GM10847 (cell line): Measurements from ENCODE around the gene FER.

Experiments used
- POLR2A ChIP-seq: IDR thresholded peaks from 2 replicates; pipeline ENCODE4 v1.6.1; 2011; ENCODE audit not compliant: insufficient read length; ENCODE audit errors: extremely low read depth

FER gene

GRCh38 chr5:108830705-108831276 is 83.1 kb downstream of the FER start:
- no peak for TF ChIP-seq POLR2A

- TF ChIP-seq POLR2A: no peak
These were observed 88.8 kb downstream of the FER start for GRCh38 chr5:108836492-108836891.

- no peak for TF ChIP-seq POLR2A
These were observed 110.2 kb downstream of the FER start for GRCh38 chr5:108857905-108858304.

GRCh38 chr5:108858959-108859358 is 111.3 kb downstream of the FER start:
- no peak for TF ChIP-seq POLR2A

- no peak for TF ChIP-seq POLR2A
These were observed 114.5 kb downstream of the FER start for GRCh38 chr5:108862211-108862610.

GRCh38 chr5:108867656-108868055 is 120.0 kb downstream of the FER start:
- TF ChIP-seq POLR2A: no peak

- no peak for TF ChIP-seq POLR2A
These were observed 121.4 kb downstream of the FER start for GRCh38 chr5:108869066-108869465.

- no peak for TF ChIP-seq POLR2A
These were observed 128.8 kb downstream of the FER start for GRCh38 chr5:108876451-108876850.

GRCh38 chr5:108878756-108879155 is 131.1 kb downstream of the FER start:
- TF ChIP-seq POLR2A: no peak

GRCh38 chr5:108881133-108881532 is 133.4 kb downstream of the FER start:
- TF ChIP-seq POLR2A: no peak

GRCh38 chr5:108884736-108885135 is 137.0 kb downstream of the FER start:
- no peak for TF ChIP-seq POLR2A

GRCh38 chr5:108898257-108898656 is 150.6 kb downstream of the FER start:
- no peak for TF ChIP-seq POLR2A

GRCh38 chr5:108898707-108899106 is 151.0 kb downstream of the FER start:
- no peak for TF ChIP-seq POLR2A

- no peak for TF ChIP-seq POLR2A
These were observed 153.0 kb downstream of the FER start for GRCh38 chr5:108900668-108901067.

- TF ChIP-seq POLR2A: no peak
These were observed 158.1 kb downstream of the FER start for GRCh38 chr5:108905805-108906204.

- TF ChIP-seq POLR2A: no peak
These were observed 162.9 kb downstream of the FER start for GRCh38 chr5:108910627-108911026.

- no peak for TF ChIP-seq POLR2A
These were observed 163.4 kb downstream of the FER start for GRCh38 chr5:108911055-108911454.
